Measurements from ENCODE around the gene GNA15. TPM values are rescaled to one million over a fixed set of nuclear protein-coding genes. Genes with fewer than 3 reads are reported as not detected.
"Not testable (repeated sequence)": the region's sequence is repeated elsewhere in the genome, so short reads cannot be mapped to it uniquely, and the experiment has no call there.

Gene GNA15
- total RNA-seq, 4 donors from 2014 or later, result 1.2 to 9.3 (median 5.7) TPM

GRCh38 chr19:3188627-3189596 lies 53.1 kb downstream of the GNA15 start:
- Histone ChIP-seq H3K27me3 (no peaks in the 10 kb centered on the region), H3K4me1 (peaks cover 0 to 38% (median 22%) of the 10 kb centered on the region in 3 donors), H3K36me3 (peaks cover 0 to 34% of the 10 kb centered on the region in 2 donors), H3K4me3 (no peak overlapping the region), H3K9me3 (no peaks in the 10 kb centered on the region), H3K27ac (no peak overlapping the region)
- WGBS, 2 donors (ENCODE audit: low coverage in 1 of 2), result no CpG with 5 or more reads among the region's 35 CpGs
- no peak for ATAC-seq
- TF ChIP-seq POLR2A (IDR thresholded peaks at IDR 0.05) (no peak), CTCF (IDR thresholded peaks at IDR 0.05) (no peak), EP300 (IDR thresholded peaks at IDR 0.05) (no peak), POLR2AphosphoS5 (IDR thresholded peaks at IDR 0.05) (no peak)

- peaks cover 0 to 44% of the 10 kb centered on the region in 2 donors for H3K36me3 ChIP-seq
- WGBS, 2 donors (ENCODE audit: low coverage in 1 of 2), result no CpG with 5 or more reads among the region's 28 CpGs
- no peaks in the 10 kb centered on the region for H3K9me3 ChIP-seq
- peaks cover 0 to 33% (median 19%) of the 10 kb centered on the region in 3 donors for H3K4me1 ChIP-seq
- no peak for TF ChIP-seq CTCF (IDR thresholded peaks at IDR 0.05)
- no peak for TF ChIP-seq POLR2A (IDR thresholded peaks at IDR 0.05)
- no peak for TF ChIP-seq EP300 (IDR thresholded peaks at IDR 0.05)
- TF ChIP-seq POLR2AphosphoS5 (IDR thresholded peaks at IDR 0.05), result no peak
- no peak for ATAC-seq
- H3K27me3 ChIP-seq, result no peaks in the 10 kb centered on the region
- H3K4me3 ChIP-seq, result no peak overlapping the region
- no peak overlapping the region for H3K27ac ChIP-seq
These were observed 54.1 kb downstream of the GNA15 start for GRCh38 chr19:3189702-3190469.

- Histone ChIP-seq H3K4me3 (no peak overlapping the region), H3K27ac (no peak overlapping the region), H3K4me1 (peaks cover 0 to 30% (median 18%) of the 10 kb centered on the region in 3 donors), H3K9me3 (no peaks in the 10 kb centered on the region), H3K27me3 (no peaks in the 10 kb centered on the region), H3K36me3 (peaks cover 0 to 47% of the 10 kb centered on the region in 2 donors)
- TF ChIP-seq EP300 (IDR thresholded peaks at IDR 0.05) (no peak), POLR2A (IDR thresholded peaks at IDR 0.05) (no peak), CTCF (IDR thresholded peaks at IDR 0.05) (no peak), POLR2AphosphoS5 (IDR thresholded peaks at IDR 0.05) (no peak)
- WGBS, 2 donors (ENCODE audit: low coverage in 1 of 2), result 100% methylated on average over 2 of the region's 18 CpGs; no CpG with 5 or more reads in 1 of the 2 donors
- no peak for ATAC-seq
These were observed 54.6 kb downstream of the GNA15 start for GRCh38 chr19:3190470-3190770.

- 81 to 90% methylated on average over 8 to 17 of the region's 46 CpGs for WGBS, 2 donors (ENCODE audit: low coverage in 1 of 2)
- Histone ChIP-seq H3K27ac (no peak overlapping the region), H3K4me3 (no peak overlapping the region), H3K36me3 (peaks cover 0 to 54% of the 10 kb centered on the region in 2 donors), H3K9me3 (no peaks in the 10 kb centered on the region), H3K4me1 (peaks cover 0 to 29% (median 18%) of the 10 kb centered on the region in 3 donors), H3K27me3 (no peaks in the 10 kb centered on the region)
- ATAC-seq, result no peak
- TF ChIP-seq EP300 (IDR thresholded peaks at IDR 0.05), result no peak
- TF ChIP-seq CTCF (IDR thresholded peaks at IDR 0.05), result no peak
- TF ChIP-seq POLR2AphosphoS5 (IDR thresholded peaks at IDR 0.05), result no peak
These were observed 55.3 kb downstream of the GNA15 start for GRCh38 chr19:3190921-3191805.

GRCh38 chr19:3191806-3192104 lies 55.9 kb downstream of the GNA15 start:
- H3K36me3 ChIP-seq, result peaks cover 0 to 60% of the 10 kb centered on the region in 2 donors
- WGBS, 2 donors (ENCODE audit: low coverage in 1 of 2), result 97% methylated on average over 6 of the region's 12 CpGs; no CpG with 5 or more reads in 1 of the 2 donors

More at GRCh38 chr19:3191806-3192104, 55.9 kb downstream of the GNA15 start:
- H3K27ac ChIP-seq, H3K9me3 ChIP-seq, H3K27me3 ChIP-seq, H3K4me3 ChIP-seq, ATAC-seq: not testable (repeated sequence)
- peaks cover 0 to 23% (median 13%) of the 10 kb centered on the region in 3 donors for H3K4me1 ChIP-seq
